HepG2 (cell line): Measurements from ENCODE around the gene KCNIP3. TPM values are rescaled to one million over a fixed set of nuclear protein-coding genes. Genes with fewer than 3 reads are reported as not detected.

Source experiments
- ATAC-seq: fragments of 200-7000 bp; cut with Tn5 transposase; 3 replicates; pipeline ENCODE4 v1.9.1; 2020; ENCODE audit warnings: mild to moderate bottlenecking, moderate library complexity
- Bru-seq: library from RNA; stranded (reverse); fragments of 400-500 nt; gene quantifications from one replicate; lab custom pipeline; 2021; lab: Mats Ljungman, UMichigan
- BruChase-seq, 2 experiments: library from RNA; stranded (reverse); fragments of 400-500 nt; gene quantifications; one replicate each; lab custom pipeline; 2021; lab: Mats Ljungman, UMichigan
- BruUV-seq: library from RNA; stranded (reverse); fragments of 400-500 nt; replicated peaks from 2 replicates; lab custom pipeline; 2021; lab: Mats Ljungman, UMichigan
- CTCF ChIA-PET: fragments of 300-600 bp; formaldehyde crosslinking; extraction: SDS; loops from one replicate; lab custom pipeline; 2021; ENCODE audit warnings: low total read pairs, inconsistent platforms, low intra/inter-chr PET ratio; lab: Yijun Ruan, JAX
- POLR2A ChIA-PET: fragments of 350-600 bp; sonication (Branson Sonifier 250); formaldehyde crosslinking; loops from one replicate; lab custom pipeline; 2020; ENCODE audit warnings: antibody characterized with exemption, inconsistent platforms; lab: Yijun Ruan, JAX
- DNase-seq: peaks from one replicate; pipeline ENCODE4 v3.0.0-alpha.2; 2015; ENCODE audit warnings: low spot score
- FAIRE-seq: peaks from 3 replicates; lab custom pipeline; 2011; peaks lifted over from hg19 to GRCh38; lab: Jason Lieb, UNC
- H2AFZ ChIP-seq: one replicate; pipeline ENCODE4 v1.6.1; 2011; ENCODE audit warnings: low read length, inconsistent platforms
- H3K27ac ChIP-seq: fragments of 300-600 bp; 3 replicates; pipeline ENCODE4 v1.8.0; 2011; ENCODE audit warnings: mixed run types, mild to moderate bottlenecking, mixed read lengths, low read length, inconsistent platforms; ENCODE audit not compliant: insufficient read depth; ENCODE audit errors: extremely low read length
- H3K27me3 ChIP-seq, 2 experiments: fragments of 200-600 bp in 1 of 2; 2 replicates in 1 of 2; 3 replicates in 1 of 2; pipeline versions ENCODE4 v1.6.0 to v1.8.0; 2011; ENCODE audit warnings: low read length in 2 of 2, mild to moderate bottlenecking in 2 of 2, moderate library complexity in 2 of 2, inconsistent platforms in 1 of 2; ENCODE audit not compliant: insufficient read depth in 2 of 2, control insufficient read depth in 1 of 2
- H3K36me3 ChIP-seq, 2 experiments: fragments of 200-600 bp in 1 of 2; replicated peaks in 1 of 2; 2 replicates in 1 of 2; 3 replicates in 1 of 2; pipeline versions ENCODE4 v1.5.1 to v1.8.0; 2011; ENCODE audit warnings: low read length in 2 of 2, inconsistent platforms in 1 of 2; ENCODE audit not compliant: insufficient read depth in 2 of 2, control insufficient read depth in 1 of 2
- H3K4me1 ChIP-seq: 2 replicates; pipeline ENCODE4 v1.5.1; 2012; ENCODE audit warnings: low read length, inconsistent platforms; ENCODE audit not compliant: insufficient read depth
- H3K4me2 ChIP-seq: 2 replicates; pipeline ENCODE4 v1.6.0; 2011; ENCODE audit warnings: low read depth, low read length, inconsistent platforms
- H3K4me3 ChIP-seq, 3 experiments: fragments of 200-600 bp in 1 of 3; sonication (generic), shearing (Covaris generic) in 1 of 3; replicated peaks in 1 of 3; 2 replicates each; pipeline ENCODE4 v1.5.1; 2011 to 2016; ENCODE audit warnings: low read length in 3 of 3, inconsistent platforms in 2 of 3, low read depth in 2 of 3, mild to moderate bottlenecking in 2 of 3, control low read depth in 1 of 3, mixed read lengths in 1 of 3; ENCODE audit not compliant: insufficient read depth in 1 of 3
- H3K79me2 ChIP-seq: one replicate; pipeline ENCODE4 v1.6.1; 2011; ENCODE audit warnings: low read length, inconsistent platforms; ENCODE audit not compliant: insufficient read depth
- H3K9ac ChIP-seq: 2 replicates; pipeline ENCODE4 v1.6.0; 2011; ENCODE audit warnings: mild to moderate bottlenecking, low read depth, low read length, inconsistent platforms; ENCODE audit not compliant: insufficient read depth
- H3K9me3 ChIP-seq: 2 replicates; pipeline ENCODE4 v1.5.1; 2012; ENCODE audit warnings: mild to moderate bottlenecking, low read length
- H4K20me1 ChIP-seq: 2 replicates; pipeline ENCODE4 v1.6.0; 2011; ENCODE audit warnings: inconsistent platforms, mild to moderate bottlenecking, low read length, moderate library complexity; ENCODE audit not compliant: insufficient read depth
- IRF1 ChIP-seq: sonication (generic); formaldehyde crosslinking; IDR thresholded peaks from 2 replicates; pipeline ENCODE4 v1.4.0; 2020; ENCODE audit warnings: low read depth, mild to moderate bottlenecking, missing genetic modification reagents
- NFKB2 ChIP-seq: sonication (generic); formaldehyde crosslinking; IDR thresholded peaks from 2 replicates; pipeline ENCODE4 v1.4.0; 2020; ENCODE audit warnings: missing genetic modification reagents, borderline replicate concordance
- SIX1 ChIP-seq: sonication (generic); formaldehyde crosslinking; IDR thresholded peaks from 2 replicates; pipeline ENCODE4 v1.4.0; 2020; ENCODE audit warnings: missing genetic modification reagents, borderline replicate concordance
- ZBTB39 ChIP-seq: sonication (generic); formaldehyde crosslinking; IDR thresholded peaks from 2 replicates; pipeline ENCODE4 v1.5.0; 2020; ENCODE audit warnings: missing genetic modification reagents
- ZNF430 ChIP-seq: sonication (generic); formaldehyde crosslinking; IDR thresholded peaks from 2 replicates; pipeline ENCODE4 v1.9.0; 2021; ENCODE audit warnings: mild to moderate bottlenecking, missing genetic modification reagents
- WGBS: methylation state at CpG from one replicate; pipeline ENCODE4 v1.1.6; 2017; ENCODE audit warnings: low lambda C conversion rate; 5-methylcytosine and 5-hydroxymethylcytosine counted together
- in situ Hi-C: cut with HindIII; loops from 2 replicates; pipeline ENCODE4 v1.10.0; 2017; ENCODE audit warnings: low pct_unique_long_range_greater_than_20kb; ENCODE audit not compliant: extremely low pct_ligation_motif_present
- intact Hi-C: fragments of 100-400 bp; cut with micrococcal nuclease; formaldehyde crosslinking; loops from one replicate; pipeline ENCODE4 v1.10.0; 2022; ENCODE audit not compliant: unreplicated experiment
- long read RNA-seq, 2 experiments: library from RNA in 1 of 2; library from polyadenylated mRNA in 1 of 2; stranded (forward) in 1 of 2; unstranded in 1 of 2; transcript quantifications; one replicate each; pipeline ENCODE4 v2.0.0, GENCODE V29; 2019 to 2022
- polyA minus RNA-seq, 3 experiments: library from RNA; depleted of rRNA, polyadenylated mRNA; stranded (reverse); fragments of >200 nt; gene quantifications; 2 replicates each; pipeline ENCODE4 v1.2.3, GENCODE V29; 2011; ENCODE audit warnings: low replicate concordance in 1 of 3
- polyA plus RNA-seq, 8 experiments: library from polyadenylated mRNA; depleted of rRNA in 3 of 8; stranded (reverse) in 7 of 8; unstranded in 1 of 8; fragments of >200 nt; fragmentation: Illumina TruSeq in 4 of 8; extraction: Trizol in 4 of 8; gene quantifications; 2 replicates each; pipeline versions ENCODE4 v1.2.1 to v1.2.3, GENCODE V29; 2011 to 2016; ENCODE audit warnings: low read depth in 4 of 8, missing spikeins in 1 of 8, mixed read lengths in 1 of 8; ENCODE audit not compliant: insufficient read depth in 1 of 8
- total RNA-seq, 5 experiments: library from RNA; depleted of rRNA; stranded (reverse); fragments of >200 nt; fragmentation: Illumina TruSeq; extraction: Trizol; gene quantifications; 2 replicates each; pipeline ENCODE4 v1.2.3, GENCODE V29; 2016; ENCODE audit warnings: low read depth in 1 of 5

KCNIP3 gene
- total RNA-seq (2016; rRNA removed; fragmentation: Illumina TruSeq; extraction: Trizol) (not detected in 2 replicates), polyA plus RNA-seq (2011; rRNA removed) (not detected in 2 replicates), polyA minus RNA-seq (2011; rRNA and poly(A)+ RNA removed; ENCODE audit: low replicate concordance) (0.07 TPM in 1 of 2 replicates, not detected in the other), Bru-seq, nascent RNA (not detected), BruChase-seq, experiment 1, labeled RNA remaining after a 6-hour chase (percentile 1 among the genes with signal in this experiment), BruChase-seq, experiment 2, labeled RNA remaining after a 2-hour chase (percentile 1 among the genes with signal in this experiment)
- not detected in 2 replicates for total RNA-seq (2016; cell fraction: cytosol; rRNA removed; fragmentation: Illumina TruSeq; extraction: Trizol; ENCODE audit: low read depth)
- total RNA-seq (2016; cell fraction: insoluble cytoplasmic fraction; rRNA removed; fragmentation: Illumina TruSeq; extraction: Trizol), result not detected in 2 replicates
- 0.15 TPM in 1 of 2 replicates, not detected in the other for total RNA-seq (2016; cell fraction: membrane; rRNA removed; fragmentation: Illumina TruSeq; extraction: Trizol)
- not detected in 2 replicates for total RNA-seq (2016; cell fraction: nucleus; rRNA removed; fragmentation: Illumina TruSeq; extraction: Trizol)
- not detected in 2 replicates for polyA plus RNA-seq (2011; cell fraction: cytosol; rRNA removed)
- not detected in 2 replicates for polyA plus RNA-seq (2011; cell fraction: nucleus; rRNA removed)
- not detected in 2 replicates for polyA plus RNA-seq (2012)
- not detected in 2 replicates for polyA plus RNA-seq (2016; cell fraction: cytosol; fragmentation: Illumina TruSeq; extraction: Trizol; ENCODE audit: low read depth)
- not detected in 2 replicates for polyA plus RNA-seq (2016; cell fraction: insoluble cytoplasmic fraction; fragmentation: Illumina TruSeq; extraction: Trizol; ENCODE audit: low read depth)
- not detected in 2 replicates for polyA plus RNA-seq (2016; cell fraction: membrane; fragmentation: Illumina TruSeq; extraction: Trizol; ENCODE audit: low read depth)
- polyA plus RNA-seq (2016; cell fraction: nucleus; fragmentation: Illumina TruSeq; extraction: Trizol; ENCODE audit: insufficient read depth, low read depth), result not detected in 2 replicates
- not detected in 2 replicates for polyA minus RNA-seq (2011; cell fraction: cytosol; rRNA and poly(A)+ RNA removed)
- not detected in 2 replicates for polyA minus RNA-seq (2011; cell fraction: nucleus; rRNA and poly(A)+ RNA removed)
- long read RNA-seq, experiment 1, result 0 reads
- long read RNA-seq, experiment 2, result 0 reads

- Histone ChIP-seq H3K4me3 (no peak within 1 kb of the TSS), H4K20me1 (no peaks in the 10 kb centered on the region; the same call in 1 of the 2 replicates), H3K27ac (no peak within 1 kb of the TSS), H2AFZ (no peak within 1 kb of the TSS), H3K4me1 (no peaks in the 10 kb centered on the region), H3K36me3 (no peaks in the 10 kb centered on the region), H3K4me2 (no peak within 1 kb of the TSS), H3K9ac (no peak within 1 kb of the TSS), H3K9me3 (no peaks in the 10 kb centered on the region), H3K27me3 (peaks cover 8 to 70% of the 10 kb centered on the region in 2 experiments; a peak in 3 of 5 replicates), H3K79me2 (no peaks in the 10 kb centered on the region)
- intact Hi-C loops, result no loop called here
- in situ Hi-C loops, result no loop called here
- 6% methylated on average over 13 of the region's 13 CpGs for WGBS
- DNase-seq (no peak), ATAC-seq (no peak), FAIRE-seq (no peak)
- POLR2A ChIA-PET, result no interaction called here
- CTCF ChIA-PET, result no interaction called here
- no TSS peak for BruUV-seq
- TF ChIP-seq SIX1 (CRISPR knock-in tag) (no peak), NFKB2 (CRISPR knock-in tag) (no peak), ZBTB39 (no peak), ZNF430 (CRISPR knock-in tag) (no peak), IRF1 (CRISPR knock-in tag) (no peak)
Observed at GRCh38 chr2:95296880-95297487, at the start of gene KCNIP3. TSS of gene KCNIP3 (plus strand) at chr2:95297347. CDS start at chr2:95297439, 92 bp downstream.
